Gastrocnemius medialis (tissue), 4 donors: ENCODE results near the gene CA10.

Experiments
- CTCF ChIP-seq, 5 experiments: fragments of 450-650 bp in 3 of 5; fragments of 200-600 bp in 2 of 5; sonication (generic) in 2 of 5; IDR thresholded peaks in 4 of 5; conservative IDR thresholded peaks in 1 of 5; 1 replicate in 4 of 5; 2 replicates in 1 of 5; pipeline ENCODE4 v1.5.1; 2016 to 2019; ENCODE audit warnings: antibody characterized with exemption in 5 of 5, mild to moderate bottlenecking in 3 of 5, moderate library complexity in 3 of 5
- POLR2A ChIP-seq, 2 donors: fragments of 450-650 bp; IDR thresholded peaks; one replicate each; pipeline ENCODE4 v1.6.1; 2017; ENCODE audit warnings: antibody characterized with exemption in 2 of 2, mild to moderate bottlenecking in 2 of 2, moderate library complexity in 2 of 2

- TF ChIP-seq CTCF (IDR thresholded peaks at IDR 0.05 in 4 of 5, conservative IDR thresholded peaks at IDR 0.05 in 1 of 5) (no peak), POLR2A (IDR thresholded peaks at IDR 0.05) (no peak)
These were observed 407.4 kb downstream of the CA10 start for GRCh38 chr17:51751072-51751471.
